IPS-NIHi11 (cell line): Measurements from ENCODE around the gene CHD9NB.

Source experiments
- DNase-seq: peaks from one replicate; pipeline ENCODE4 v3.0.0; 2012; ENCODE audit warnings: mixed read lengths, low spot score

Gene CHD9NB

DNA sequence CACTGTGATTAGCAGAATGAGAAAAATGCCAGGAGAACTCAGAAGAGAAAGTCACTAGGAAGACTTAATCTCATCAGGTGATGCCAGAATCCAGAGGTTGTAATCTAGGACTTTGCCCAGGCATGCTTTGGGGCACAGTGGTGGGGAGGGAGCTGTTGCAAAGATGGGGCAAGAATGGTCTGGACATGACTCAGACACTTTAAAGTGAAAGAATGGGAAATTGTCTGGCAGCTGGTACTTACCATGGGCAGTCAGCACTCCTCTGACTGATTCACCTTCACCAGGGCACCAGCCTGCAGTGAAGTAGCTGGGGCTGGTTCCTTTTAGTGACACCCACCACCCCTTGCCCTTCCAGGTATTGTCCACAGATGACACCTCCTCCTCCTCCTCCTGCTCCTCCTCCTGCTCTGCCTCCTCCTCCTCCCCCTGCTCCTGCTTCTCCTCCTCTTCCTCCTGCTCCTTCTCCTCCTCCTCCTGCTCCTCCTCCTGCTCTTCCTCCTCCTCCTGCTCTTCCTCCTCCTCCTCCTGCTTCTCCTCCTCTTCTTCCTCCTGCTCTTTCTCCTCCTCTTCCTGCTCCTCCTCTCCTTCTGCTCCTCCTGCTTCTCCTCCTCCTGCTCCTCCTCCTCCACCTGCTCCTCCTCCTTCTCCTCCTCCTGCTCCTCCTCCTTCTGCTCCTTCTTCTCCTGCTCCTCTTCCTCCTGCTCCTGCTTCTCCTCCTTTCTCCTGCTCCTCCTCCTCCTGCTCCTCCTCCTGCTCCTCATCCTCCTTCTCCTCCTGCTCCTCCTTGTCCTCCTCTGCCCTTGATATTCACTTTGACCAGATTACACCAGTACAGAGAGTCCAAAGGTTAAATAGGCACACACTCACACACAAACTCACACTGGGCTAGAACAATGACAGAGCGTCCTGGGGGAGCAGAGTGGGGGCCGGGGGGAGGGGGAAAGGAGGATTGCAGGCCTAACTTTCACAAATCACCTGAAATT is at the start of gene CHD9NB:
Gene CHD9NB, minus strand, starts transcription at position 379 of the 983 bp plus-strand sequence. CDS start 8,739 bp downstream, outside the sequence.
- DNase-seq: no peak

DNA sequence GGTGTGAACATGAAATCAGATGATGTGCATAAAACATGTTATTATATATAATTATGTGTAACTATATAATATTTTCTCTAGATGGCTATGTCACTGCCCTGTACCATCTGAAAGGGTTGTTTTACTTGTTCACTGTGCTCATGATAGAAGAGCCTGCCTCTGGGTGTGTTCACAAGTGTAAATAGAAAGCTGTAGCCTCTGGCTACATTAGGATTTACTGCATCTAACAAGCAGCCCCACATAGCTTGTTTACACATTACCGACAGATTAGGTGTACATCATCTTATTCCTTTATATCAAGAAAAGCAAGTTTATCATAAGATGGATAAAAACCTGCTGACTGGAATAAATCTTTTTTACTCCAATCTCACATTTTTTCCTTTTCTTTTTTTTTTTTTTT is 48.2 kb upstream of the CHD9NB start:
- DNase-seq: no peak

DNA sequence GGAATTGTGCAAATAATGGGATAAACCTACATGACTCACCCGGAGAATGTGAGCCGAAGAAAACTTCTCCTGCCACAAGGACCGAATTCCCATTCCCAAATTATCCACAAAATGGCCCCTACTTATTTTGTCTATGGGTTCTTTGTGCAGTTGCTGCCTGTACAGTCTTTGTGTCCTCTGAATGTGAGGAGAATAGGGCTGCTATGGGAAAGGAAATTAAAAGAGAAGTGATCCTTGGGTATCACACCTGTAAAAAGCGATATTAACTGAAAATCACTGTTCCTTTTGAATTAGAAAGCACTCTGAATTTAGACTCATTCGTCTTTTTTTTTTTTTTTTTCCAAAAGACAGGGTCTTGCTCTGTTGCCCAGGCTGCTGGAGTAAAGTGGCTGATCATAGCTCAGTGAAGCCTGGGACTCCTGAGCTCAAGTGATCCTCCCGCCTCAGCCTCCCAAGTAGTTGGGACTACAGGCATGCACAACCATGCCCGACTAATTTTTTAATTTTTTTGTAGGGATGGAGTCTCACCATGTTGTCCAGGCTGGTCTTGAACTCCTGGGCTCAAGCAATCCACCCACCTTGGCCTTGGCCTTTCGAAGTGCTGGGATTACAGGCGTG is 47.5 kb upstream of the CHD9NB start:
- no peak for DNase-seq

DNA sequence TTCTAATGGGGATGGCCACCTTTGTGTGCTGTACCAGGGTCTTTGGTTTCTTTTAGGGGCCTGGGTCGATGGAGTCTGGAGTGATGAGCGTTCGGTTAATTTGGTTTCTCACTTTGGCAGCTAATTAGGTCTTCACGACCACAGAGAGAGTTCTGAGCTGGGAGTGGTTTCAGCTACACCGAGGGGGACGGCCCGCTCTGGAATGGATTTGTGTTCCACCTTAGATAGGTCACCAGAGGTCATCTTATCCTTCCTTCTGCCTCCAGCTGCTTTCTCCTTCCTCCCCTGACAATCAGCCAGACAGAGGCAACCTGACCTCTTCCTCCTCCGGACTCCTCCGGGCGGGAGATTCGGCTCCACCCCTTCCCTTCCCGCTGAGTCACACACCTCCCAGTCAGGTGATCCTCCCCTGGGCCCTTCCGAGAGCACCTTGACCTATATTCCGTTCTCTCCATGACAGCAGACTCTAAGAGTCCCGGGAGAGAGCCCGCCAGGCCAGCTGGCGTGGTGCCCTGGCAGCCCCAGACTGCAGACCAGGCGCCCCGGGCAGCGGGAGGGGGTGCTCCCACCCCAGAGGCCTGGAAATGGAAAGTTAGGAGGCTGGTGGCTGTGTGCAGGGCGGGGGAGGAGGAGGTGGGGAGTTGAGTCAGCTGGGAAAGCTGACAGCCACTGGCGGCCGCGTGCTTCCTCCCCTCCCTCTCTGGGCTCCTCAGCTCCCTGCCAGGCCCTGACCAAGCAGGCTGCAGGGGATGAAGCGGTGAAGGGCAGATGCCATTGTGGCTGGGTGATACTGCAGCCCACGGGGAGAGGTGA is 46.8 kb upstream of the CHD9NB start:
- DNase-seq: peak; percentile 84

DNA sequence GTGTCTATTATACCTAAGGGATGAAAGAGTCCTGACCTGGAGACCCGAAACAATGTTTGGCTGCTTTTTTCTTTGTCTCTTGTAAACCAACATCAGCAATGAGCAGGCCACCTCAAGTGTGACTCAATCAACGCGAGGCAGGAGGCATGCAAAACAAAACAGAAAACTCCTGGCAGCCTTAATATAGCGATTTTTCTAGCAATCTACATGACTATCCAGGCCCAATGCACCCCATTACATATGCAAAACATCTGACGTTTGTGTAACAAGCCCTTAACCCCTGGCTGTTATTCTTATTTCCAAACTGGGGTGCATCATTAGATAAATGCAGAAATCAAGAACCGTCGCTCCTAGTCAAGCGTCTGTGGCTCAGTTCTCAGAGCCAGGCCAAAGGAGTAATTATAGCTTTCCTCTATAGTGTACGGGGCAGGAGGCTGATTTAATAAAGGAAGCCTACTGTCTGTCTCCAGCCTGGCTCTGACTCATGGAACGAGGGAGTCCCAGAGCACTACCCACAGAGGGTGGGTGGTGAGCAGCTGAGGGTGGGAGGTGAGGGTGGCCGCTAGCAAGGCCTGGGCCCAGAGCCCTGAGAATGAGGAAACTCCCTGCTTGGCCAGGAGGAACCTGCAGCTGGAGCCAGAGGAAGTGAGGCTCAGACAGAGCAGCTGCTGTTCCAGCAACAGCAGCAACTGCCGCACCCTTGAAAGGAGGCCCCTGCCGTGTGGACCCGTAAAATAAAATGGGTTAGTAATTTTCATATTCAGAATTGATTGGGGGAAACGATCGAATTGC is 46.0 kb upstream of the CHD9NB start:
- DNase-seq: peak; percentile 39

DNA sequence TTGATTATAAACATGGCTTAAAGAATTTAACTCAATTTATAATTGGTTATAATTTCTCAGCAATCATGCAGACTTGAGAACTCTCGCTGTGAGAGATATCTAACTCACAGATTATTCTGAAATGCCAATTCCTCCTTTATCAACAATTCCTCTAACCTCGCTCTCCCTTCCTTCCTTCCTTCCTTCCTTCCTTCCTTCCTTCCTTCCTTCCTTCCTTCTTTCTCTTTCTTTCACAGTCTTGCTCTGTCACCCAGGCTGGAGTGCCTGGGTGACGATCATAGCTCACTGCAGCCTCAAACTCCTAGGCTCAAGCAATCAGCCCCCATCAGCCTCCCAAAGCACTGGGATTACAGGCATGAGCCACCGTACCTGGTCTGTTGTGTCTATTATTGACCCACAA is 44.5 kb upstream of the CHD9NB start:
- DNase-seq: no peak

DNA sequence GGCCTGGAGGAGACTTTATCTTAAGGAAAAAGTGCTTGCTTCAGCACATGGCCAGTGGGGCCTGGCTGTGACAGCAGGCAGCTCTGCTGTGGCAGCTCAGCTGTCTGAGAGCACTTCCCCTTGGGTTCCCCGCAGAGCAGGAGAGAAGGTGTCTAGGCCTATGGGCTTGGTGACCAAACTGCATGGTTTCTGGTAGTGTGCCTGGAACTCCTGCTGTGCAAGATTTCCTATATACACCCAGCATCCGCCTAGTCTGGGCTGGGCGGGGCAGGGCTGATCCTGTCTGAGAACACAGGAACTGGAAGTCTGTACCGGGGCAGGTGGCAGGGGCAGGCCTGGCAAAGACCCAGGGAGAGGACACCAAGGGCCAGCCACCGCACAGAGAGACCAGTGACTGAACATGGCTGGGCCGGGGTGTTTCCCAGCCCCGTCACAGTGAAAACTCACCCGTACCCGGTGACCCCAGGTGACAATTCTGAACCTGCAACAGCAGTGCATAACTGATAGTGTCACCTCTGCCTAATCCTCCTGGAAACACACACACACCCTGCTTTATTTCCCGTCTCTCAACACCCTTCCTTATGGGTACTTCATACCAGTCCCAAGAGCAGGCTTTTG is 41.4 kb upstream of the CHD9NB start:
- no peak for DNase-seq

DNA sequence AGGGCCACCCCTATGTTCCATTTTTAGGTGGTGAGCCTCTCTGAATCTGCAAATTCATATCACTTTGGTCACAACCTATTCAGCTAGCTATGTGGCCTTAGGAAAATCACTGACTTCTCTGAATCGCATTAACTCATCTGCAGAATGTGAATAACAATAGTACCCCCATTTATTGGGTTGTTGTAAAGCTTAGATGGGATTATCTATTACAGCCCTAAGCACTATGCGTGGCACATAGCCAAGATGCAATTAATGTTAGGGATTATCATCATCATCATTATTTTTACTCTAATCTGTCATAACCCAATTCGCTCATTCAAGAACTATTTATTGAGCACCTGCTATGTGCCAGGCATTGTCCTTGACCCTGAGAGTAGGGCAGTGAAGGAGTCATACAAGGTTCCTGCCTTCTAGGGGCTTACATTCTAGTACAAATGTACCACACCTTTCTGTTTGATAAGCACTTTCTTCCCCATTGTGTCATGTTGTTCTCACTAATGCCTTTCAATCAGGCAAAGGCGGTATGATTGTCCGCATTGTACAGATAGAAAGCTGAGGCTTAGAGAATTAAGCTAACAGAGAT is 40.6 kb upstream of the CHD9NB start:
- DNase-seq: no peak

DNA sequence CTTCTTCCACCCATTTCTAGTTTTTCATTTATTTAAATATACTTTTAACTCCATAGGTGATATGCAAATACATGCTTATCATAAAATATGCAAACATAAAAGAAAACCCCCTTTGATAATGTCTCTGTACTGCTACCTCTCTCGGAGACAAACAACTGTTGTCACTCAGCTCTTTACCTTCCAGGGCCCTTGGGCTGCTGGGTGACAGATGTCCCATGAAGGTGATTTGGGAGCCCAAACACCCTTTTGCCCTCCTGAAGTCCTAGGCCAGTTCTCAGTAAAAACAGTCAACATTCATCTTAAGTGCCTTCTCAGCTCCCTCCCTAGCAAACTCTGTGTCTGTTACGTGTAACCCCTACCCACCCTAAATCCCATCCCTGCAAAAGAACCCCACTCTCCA is 39.6 kb upstream of the CHD9NB start:
- no peak for DNase-seq

DNA sequence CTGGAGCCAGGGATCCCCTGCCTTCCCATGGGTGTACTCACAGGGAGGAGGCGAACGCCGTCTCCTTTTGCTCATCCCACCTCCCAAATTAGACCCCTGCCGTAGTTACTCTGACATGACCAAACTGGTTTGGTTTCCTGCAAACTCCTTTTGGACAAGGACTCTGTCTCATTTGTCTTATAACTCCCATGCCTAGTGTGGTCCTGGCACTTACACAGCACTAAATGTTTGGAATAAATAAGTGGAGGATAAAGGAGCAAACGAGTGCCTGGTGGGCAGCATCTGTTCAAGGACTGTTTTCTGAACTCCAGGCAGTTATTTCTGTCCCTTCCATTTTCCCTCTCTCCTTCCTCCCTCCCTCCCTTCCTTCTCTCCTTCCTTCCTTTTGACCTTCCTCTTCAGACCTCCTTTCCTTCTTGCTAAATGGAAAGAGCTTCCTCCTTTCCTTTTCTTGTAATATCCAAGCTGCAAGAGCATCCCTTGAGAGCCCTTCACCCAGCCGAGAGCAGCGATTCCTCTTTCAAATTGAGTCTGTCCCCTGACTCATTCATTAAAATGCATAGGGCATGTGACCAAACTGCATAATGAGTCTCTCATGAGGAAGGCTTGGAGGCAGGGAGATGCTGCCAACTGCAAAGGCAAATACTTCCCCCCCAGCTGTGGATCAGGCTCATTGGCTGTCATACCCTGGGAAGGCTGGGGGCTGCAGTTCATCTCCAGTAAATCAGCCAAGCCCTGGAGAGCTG is 38.9 kb upstream of the CHD9NB start:
- DNase-seq: no peak

DNA sequence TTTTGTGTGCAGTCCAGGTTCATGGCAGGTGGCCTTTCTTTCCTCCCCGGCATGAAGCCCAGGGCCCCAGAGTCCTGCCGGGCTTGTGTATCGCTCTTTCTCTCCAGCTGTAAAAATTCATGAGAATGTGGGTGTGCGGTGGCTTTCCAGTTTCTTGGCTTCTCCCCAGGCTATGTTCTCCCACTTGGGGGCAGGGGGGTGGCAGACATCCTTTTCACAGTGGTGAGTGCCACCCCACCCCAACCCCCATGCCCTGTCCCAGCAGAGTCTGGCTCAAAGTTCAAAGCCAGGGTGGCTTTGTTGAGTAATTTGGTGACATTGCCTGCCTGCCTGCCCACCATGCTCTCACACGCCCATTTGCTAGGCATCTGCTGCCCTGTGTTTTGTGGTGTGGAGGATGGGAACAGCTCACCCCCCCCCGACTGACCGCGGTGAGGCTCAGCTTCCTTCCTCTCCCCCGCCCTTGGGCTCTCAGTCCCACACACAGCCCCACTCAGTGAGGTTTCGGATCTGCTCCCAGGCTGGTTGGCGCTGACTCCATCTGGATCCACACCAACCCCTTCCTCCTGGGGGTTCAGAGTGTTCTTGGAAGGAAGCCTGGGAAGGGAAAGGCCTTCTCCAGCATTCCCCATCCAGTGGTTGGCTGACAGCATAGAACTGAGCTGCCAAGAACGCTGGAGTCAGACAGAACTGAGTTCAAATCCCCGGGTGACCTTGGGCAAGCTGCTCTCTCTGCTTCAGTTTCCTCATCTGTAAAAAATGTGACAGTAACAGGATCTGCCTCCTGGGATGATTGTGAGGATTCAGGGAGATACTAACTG is 38.1 kb upstream of the CHD9NB start:
- DNase-seq: no peak

DNA sequence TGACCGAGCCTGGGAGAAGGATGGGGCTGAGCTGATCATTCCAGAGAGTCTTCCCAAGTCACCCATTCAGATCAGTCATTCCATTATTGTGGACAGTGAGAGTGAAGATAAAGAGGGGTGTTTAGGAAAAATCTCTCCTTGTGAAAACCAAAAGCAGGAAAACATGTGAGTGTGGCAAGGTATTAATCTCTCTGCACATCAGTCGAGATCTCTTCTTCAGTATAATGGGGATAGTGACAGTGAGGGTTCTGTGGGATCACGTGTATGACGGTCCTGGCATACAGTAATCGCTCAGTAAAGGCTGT is 37.5 kb upstream of the CHD9NB start:
- DNase-seq: no peak

DNA sequence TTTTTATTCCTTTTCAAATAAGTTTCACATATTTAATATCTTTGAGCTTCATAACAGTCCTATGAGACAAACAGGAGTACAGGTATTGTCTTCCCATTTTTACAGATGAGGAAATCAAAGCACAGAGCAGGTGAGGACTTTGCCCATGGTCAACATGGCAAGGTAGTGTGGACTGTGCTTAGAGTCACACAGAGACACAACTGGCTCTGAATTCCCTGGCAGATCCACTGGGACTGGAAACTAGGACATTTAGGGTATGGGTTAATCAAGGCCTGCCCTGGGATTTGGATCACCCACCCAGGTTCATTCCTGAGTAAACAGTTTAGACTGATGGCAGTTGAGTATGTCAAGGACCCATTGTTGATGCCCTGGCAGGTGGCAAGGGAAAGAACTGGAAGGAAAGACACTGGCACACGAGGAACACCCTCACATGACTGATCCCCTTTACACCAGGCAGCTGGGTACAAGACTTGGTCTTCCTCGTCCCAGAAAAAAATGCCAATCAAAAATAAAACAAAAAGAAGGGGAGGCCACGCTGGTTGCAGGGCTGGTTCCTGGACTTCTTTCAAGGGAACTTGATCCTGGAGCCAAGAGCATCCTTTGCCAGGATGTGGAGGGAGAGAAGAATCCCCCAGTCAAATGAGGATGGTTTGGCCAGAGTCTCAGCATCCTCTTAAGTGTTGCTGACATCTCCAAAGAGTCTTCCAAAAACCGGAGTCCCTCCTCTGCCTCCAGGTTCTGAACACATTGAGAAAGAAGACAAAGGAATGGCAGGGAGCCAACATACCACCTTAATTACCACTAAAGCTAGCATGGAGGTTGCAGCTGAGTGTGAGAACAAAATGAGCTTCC is 37.0 kb upstream of the CHD9NB start:
- no peak for DNase-seq

DNA sequence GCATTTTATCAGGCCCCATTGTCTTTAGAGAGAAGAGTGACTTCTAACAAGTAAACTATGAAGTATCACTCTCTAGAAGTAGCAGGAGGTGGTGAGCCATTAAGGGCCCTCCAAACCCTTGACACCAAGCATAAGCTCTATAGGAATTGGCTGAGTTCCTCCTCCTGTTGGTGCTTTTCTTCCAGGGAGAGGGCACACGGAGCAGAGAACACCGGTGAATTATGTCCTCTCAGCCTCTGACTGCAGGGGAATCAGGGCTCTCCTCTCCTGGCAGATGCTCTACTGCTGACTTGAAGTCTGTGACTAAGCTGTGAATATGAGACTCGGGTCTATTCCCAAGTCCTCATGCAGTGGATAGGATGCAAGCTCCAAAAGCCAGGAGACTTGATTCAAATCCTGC is 34.4 kb upstream of the CHD9NB start:
- no peak for DNase-seq

DNA sequence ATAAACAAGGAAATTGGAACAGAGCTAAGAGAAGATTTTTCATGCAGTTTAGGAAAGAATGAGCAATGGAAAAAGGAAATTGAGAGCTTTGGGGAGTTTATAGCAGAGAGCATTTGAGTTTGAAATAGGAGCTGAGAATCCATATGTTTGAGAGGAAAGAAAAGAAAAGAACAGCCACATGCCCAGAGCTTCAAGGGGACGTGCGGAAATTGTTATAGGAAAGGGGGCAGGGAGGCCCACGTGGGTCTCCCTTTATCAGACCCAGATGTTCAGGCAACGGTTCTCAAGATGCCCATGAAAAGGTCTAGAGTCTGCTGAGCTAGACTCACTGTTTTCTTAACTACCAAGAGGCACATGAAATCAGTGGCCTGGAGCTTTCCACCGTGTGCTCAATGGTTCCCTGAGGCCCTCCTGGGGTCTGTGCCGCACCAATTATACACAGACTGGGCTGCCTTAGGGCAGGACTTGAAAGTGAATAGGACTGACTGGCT is 33.3 kb upstream of the CHD9NB start:
- DNase-seq: no peak

DNA sequence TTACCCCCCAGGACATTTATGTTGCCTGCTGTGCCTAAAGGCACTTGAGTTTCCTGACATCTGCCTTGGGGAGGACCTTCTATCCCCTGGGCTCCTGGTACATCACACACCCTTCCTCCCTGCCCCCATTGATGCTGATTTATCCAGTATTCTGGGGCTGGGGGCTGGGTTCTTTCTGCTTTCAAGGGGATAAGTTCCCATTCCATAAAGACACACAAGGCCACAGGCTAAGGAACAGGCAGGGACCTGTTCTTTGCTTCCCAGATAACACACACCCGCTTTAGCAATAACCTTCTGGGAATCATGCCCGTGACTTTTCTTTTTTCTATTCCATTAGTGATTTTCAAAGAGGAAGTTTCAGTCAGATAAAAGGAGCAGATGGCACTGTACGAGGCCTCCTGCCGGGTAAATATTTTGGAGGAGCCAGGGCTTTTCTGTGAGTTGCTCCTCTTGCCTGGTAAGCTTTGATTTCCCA is 32.7 kb upstream of the CHD9NB start:
- no peak for DNase-seq

DNA sequence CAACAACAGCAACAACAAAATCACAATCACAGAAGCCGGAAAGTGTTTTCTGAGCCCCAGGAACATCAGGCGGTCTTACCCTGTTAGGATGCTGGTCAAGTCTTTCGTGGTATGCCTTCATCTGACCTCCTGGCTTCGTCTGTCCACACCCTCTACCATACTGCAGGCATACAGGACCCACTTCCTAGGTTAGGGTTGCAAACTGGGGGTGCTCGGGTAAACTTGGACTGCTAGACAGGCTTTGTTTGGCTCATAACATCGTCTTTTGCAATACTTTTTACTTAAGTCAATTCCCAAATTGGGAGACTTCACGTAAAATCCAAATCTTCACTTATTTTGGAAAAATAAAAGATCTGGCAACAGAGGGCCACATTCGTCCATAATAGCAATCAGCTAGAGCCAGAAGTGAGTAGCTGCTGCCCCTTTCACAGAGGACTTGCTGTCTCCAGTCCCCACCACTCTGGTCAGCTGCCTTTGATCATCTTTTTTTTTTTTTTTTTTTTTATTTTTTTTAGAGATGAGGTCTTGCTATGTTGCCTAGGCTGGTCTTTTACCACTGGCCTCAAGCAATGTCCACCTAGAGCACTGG is 32.1 kb upstream of the CHD9NB start:
- no peak for DNase-seq

DNA sequence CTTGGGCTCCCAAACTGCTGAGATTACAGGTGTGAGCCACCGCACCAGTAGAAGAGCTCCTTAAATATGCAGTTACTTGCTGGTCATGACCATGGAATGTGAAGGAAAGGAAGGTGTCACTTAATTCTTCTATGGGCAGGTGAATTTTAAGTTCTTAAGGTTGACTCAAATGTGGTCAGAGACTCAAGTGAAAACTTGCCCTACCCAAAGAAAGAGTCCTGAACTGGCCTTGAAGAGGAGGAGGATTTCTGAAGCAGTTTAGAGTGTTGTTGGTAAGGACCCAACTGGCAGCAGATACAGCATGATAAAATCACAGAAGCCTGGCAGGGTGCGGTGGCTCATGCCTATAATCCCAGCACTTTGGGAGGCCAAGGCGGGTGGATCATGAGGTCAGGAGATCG is 31.4 kb upstream of the CHD9NB start:
- no peak for DNase-seq
